ENCODE data around the gene TMEM80. TPM values are rescaled to one million over a fixed set of nuclear protein-coding genes. Genes with fewer than 3 reads are reported as not detected.

TMEM80 gene
- total RNA-seq, 2 donors from 2014 or later = 21.8 to 36.3 TPM

GRCh38 chr11:721741-722345 lies 26.2 kb downstream of the TMEM80 start:
- 54 to 87% methylated on average over 3 to 27 of the region's 33 CpGs for WGBS, 2 donors
- no peak for TF ChIP-seq POLR2A (IDR thresholded peaks at IDR 0.05)
- TF ChIP-seq CTCF (IDR thresholded peaks at IDR 0.05) = no peak
- intact Hi-C loops (cut with DNase I) = loop anchor here (5.0 to 10.0 kb wide), 2 partner anchors 65 to 167 kb away; no protein-coding TSS in a partner anchor
- DNase-seq (no peak), ATAC-seq (no peak)
- H3K4me3 ChIP-seq = no peak overlapping the region
- H3K9me3 ChIP-seq = no peaks in the 10 kb centered on the region
- H3K36me3 ChIP-seq (replicated peaks in 1 of 2; ENCODE audit: insufficient read depth in 1 of 2, low read depth in 2 of 2) = no peaks in the 10 kb centered on the region
- H3K4me1 ChIP-seq = peaks cover 17% of the 10 kb centered on the region
- no peaks in the 10 kb centered on the region for H3K27me3 ChIP-seq
- H3K27ac ChIP-seq = no peak overlapping the region

- intact Hi-C loops (cut with DNase I) = loop anchor here (5.0 to 10.0 kb wide), 2 partner anchors 65 to 168 kb away; no protein-coding TSS in a partner anchor
- WGBS, 2 donors = 39 to 75% methylated on average over 2 to 20 of the region's 20 CpGs
- H3K4me1 ChIP-seq = peaks cover 23% of the 10 kb centered on the region
- no peaks in the 10 kb centered on the region for H3K36me3 ChIP-seq (replicated peaks in 1 of 2; ENCODE audit: insufficient read depth in 1 of 2, low read depth in 2 of 2)
- no peak overlapping the region for H3K4me3 ChIP-seq
- no peak for ATAC-seq
- no peak for DNase-seq
- no peak overlapping the region for H3K27ac ChIP-seq
- H3K27me3 ChIP-seq = no peaks in the 10 kb centered on the region
- no peaks in the 10 kb centered on the region for H3K9me3 ChIP-seq
- no peak for TF ChIP-seq POLR2A (IDR thresholded peaks at IDR 0.05)
- TF ChIP-seq CTCF (IDR thresholded peaks at IDR 0.05) = no peak
These were observed 26.8 kb downstream of the TMEM80 start for GRCh38 chr11:722346-722811.

GRCh38 chr11:723120-723883 lies 27.7 kb downstream of the TMEM80 start:
- DNase-seq = peak in 3 of 4 donors; percentile 48 to 68 (median 62)
- TF ChIP-seq CTCF (IDR thresholded peaks at IDR 0.05) (peak; percentile 13 to 74 (median 64)), POLR2A (IDR thresholded peaks at IDR 0.05) (no peak)
- intact Hi-C loops (cut with DNase I) = loop anchor here (5.0 to 10.0 kb wide), 2 partner anchors 66 to 169 kb away; no protein-coding TSS in a partner anchor
- no peak overlapping the region for H3K4me3 ChIP-seq
- H3K9me3 ChIP-seq = no peaks in the 10 kb centered on the region
- no peaks in the 10 kb centered on the region for H3K36me3 ChIP-seq (replicated peaks in 1 of 2; ENCODE audit: insufficient read depth in 1 of 2, low read depth in 2 of 2)
- no peaks in the 10 kb centered on the region for H3K27me3 ChIP-seq
- H3K27ac ChIP-seq = no peak overlapping the region
- H3K4me1 ChIP-seq = peaks cover 32% of the 10 kb centered on the region
- 31 to 52% methylated on average over 3 to 8 of the region's 8 CpGs for WGBS, 2 donors
- ATAC-seq = no peak

GRCh38 chr11:724049-724777 lies 28.6 kb downstream of the TMEM80 start:
- no peaks in the 10 kb centered on the region for H3K9me3 ChIP-seq
- H3K4me3 ChIP-seq = no peak overlapping the region
- 87 to 88% methylated on average over 14 to 19 of the region's 19 CpGs for WGBS, 2 donors
- H3K4me1 ChIP-seq = peaks cover 34% of the 10 kb centered on the region
- no peaks in the 10 kb centered on the region for H3K36me3 ChIP-seq (replicated peaks in 1 of 2; ENCODE audit: insufficient read depth in 1 of 2, low read depth in 2 of 2)
- ATAC-seq (no peak), DNase-seq (no peak)
- no peak overlapping the region for H3K27ac ChIP-seq
- no peak for TF ChIP-seq CTCF (IDR thresholded peaks at IDR 0.05)
- no peak for TF ChIP-seq POLR2A (IDR thresholded peaks at IDR 0.05)
- intact Hi-C loops (cut with DNase I) = loop anchor here (5.0 to 10.0 kb wide), 2 partner anchors 67 to 169 kb away; no protein-coding TSS in a partner anchor
- no peaks in the 10 kb centered on the region for H3K27me3 ChIP-seq
